GM21576 (cell line): ENCODE results near the gene SAP30BP.

ENCODE experiments used
- ATAC-seq: cut with Tn5 transposase; IDR thresholded peaks from one replicate; pipeline ENCODE4 v1.9.1; 2021; ENCODE audit warnings: mild to moderate bottlenecking, moderate library complexity; ENCODE audit not compliant: unreplicated experiment

Gene SAP30BP

DNA sequence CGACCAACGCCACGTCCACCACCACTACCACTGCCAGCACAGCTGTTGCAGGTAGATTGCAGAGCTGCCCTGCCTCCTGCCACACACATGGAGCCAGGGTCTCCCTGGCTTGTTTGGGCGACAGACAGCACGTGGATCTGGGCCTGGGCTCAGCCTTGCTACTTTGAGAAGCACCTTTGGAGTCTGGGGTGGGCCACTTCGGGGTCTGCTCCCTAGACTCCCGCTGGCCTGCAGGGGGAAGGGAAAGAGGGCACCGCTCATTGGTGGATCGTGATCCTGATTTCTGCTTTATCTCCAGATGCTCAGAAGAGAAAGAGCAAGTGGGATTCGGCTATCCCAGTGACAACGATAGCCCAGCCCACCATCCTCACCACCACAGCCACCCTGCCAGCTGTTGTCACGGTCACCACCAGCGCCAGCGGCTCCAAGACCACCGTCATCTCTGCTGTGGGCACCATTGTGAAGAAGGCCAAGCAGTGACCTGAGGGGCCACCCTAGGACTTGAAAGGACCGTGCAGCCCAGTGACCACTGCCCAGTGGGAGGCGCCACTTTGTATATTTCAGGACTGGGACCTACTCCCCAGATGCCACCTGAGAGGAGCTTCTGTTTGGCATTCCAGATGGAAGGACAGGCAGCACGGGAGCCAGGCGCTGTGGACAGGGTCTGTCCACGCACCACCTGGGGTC is 39.0 kb downstream of the SAP30BP start:
- ATAC-seq, result no peak

GRCh38 chr17:75707079-75707571 is 40.0 kb downstream of the SAP30BP start:
- no peak for ATAC-seq

- ATAC-seq, result no peak
Measured at GRCh38 chr17:75712446-75712845, 45.3 kb downstream of the SAP30BP start.

DNA sequence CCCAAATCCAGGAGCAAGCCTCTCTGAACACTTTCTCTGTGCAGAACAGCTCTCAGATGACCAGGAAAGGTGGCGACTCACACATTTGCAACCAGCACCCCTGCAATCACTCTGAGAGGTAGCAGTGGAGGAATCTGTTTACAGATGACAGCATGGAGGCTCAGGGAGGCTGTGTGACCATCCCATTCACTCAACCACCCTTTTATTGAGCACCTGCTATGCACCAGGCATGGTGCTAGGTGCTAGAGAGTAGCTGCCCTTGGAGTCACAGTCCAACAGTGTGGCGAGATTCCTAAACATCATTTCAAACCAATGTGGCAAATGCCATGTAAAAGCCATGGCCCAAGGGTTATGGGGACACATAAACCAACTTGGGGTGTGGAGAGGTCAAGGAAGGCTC is 52.6 kb downstream of the SAP30BP start:
- no peak for ATAC-seq

DNA sequence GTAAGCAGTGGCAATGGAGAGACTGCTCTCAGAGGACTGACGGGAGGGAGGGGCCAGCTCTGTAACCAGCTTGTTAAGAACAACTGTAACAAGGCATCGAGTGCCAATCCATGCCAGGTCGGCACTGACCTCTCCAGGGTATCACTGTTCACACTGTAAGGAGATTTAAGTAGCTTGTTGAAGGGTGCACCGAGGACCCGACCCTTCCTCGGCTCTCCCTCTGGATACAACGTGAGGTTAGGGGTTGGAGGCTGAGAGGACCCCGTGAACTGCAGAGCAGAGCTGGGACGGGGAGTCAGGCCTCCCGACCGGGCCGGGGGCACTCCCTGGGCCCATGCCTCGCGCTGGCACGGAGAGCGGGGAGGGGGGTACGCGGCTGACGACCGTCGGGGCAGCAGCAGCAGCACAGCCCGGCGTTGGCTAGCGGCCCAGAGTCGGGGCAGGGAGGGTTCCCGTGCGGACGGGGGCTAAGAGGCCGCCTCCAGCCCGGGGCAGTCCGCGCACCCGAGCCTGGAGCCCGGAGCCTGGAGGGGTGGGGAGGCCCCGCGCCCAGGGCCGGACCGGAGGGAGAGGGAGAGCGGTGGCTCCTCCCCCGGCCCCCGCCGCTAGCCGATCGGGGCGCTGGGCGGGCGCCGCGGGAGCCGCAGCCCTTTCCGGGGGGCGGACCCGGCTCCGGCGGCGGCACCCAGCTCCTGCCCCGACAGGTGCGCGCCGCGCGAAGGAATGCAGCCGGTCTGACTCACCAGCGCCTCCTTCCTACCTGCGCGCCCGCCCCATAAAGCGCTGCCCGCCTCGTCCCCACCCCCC is 53.7 kb downstream of the SAP30BP start, which contains the start of gene ITGB4:
Gene ITGB4, plus strand, starts transcription at position 804 of the 807 bp plus-strand sequence. CDS start 3,245 bp downstream, outside the sequence.
- no peak for ATAC-seq

DNA sequence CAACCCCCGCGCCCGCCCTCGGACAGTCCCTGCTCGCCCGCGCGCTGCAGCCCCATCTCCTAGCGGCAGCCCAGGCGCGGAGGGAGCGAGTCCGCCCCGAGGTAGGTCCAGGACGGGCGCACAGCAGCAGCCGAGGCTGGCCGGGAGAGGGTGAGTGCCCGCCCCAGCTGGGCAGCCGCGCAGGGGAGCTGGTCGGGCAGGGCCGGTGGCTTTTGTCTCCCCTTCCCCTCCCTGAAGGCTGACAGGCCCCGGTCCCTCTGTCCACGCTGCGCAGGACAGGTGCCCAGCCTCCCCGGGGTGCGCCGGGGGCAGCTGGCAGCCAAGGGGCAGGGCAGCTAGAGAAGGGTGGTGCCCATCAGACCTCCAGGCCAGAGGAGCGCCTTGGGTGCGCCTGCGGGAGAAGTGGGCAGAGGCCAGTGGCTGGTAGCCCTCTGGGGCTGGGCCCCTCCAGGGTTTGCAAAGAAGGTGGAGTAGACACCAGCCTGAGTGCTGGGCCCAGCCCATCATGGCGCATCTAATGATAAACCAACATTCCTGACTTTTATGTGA is 54.4 kb downstream of the SAP30BP start:
- ATAC-seq, result no peak

DNA sequence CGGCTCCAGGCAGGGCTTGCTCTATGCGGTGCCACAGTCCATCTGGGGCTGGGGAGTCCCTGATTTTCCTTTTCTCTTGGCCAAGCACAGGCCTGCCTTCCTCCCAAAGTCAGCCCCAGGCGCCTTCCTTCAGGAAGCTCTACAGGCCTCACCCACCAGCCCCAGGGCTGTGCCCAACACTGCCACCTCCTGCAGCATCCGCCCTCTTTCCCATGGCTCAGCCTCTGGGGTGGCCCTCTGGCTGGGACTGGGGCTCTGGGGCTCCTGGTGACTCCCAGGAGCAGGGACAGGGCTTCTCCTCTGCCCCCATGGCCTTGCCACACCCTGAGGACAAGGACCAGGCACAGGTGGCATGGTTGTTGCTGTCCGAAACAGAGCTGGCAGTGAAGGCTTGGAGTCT is 54.9 kb downstream of the SAP30BP start:
- ATAC-seq, result no peak

DNA sequence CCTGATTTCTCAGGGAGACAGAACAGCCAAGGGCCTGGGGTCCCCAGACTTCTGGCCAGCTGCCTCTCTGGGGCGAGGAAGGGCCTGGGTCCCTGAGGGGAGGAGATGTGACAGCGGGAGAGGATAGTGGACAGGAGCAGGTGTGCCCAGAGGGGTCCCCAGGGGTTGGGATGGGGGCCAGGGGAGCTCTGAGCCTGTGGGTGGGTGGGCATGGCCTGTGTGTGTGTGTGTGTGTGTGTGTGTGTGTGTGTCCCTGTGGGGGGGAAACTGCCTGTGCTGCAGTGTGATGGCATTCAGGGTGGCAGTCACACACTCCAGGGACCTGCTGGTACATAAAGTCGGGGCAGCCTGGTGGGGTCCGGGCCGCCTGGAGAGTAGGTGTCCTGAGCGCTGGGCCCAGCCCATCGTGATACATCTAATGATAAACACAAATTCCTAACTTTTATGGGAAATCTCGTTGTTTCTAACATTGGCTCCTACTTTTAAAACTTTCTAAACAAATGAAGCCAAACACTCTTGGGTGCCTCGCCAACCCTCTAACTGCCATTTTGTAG is 55.5 kb downstream of the SAP30BP start:
- ATAC-seq, result no peak

DNA sequence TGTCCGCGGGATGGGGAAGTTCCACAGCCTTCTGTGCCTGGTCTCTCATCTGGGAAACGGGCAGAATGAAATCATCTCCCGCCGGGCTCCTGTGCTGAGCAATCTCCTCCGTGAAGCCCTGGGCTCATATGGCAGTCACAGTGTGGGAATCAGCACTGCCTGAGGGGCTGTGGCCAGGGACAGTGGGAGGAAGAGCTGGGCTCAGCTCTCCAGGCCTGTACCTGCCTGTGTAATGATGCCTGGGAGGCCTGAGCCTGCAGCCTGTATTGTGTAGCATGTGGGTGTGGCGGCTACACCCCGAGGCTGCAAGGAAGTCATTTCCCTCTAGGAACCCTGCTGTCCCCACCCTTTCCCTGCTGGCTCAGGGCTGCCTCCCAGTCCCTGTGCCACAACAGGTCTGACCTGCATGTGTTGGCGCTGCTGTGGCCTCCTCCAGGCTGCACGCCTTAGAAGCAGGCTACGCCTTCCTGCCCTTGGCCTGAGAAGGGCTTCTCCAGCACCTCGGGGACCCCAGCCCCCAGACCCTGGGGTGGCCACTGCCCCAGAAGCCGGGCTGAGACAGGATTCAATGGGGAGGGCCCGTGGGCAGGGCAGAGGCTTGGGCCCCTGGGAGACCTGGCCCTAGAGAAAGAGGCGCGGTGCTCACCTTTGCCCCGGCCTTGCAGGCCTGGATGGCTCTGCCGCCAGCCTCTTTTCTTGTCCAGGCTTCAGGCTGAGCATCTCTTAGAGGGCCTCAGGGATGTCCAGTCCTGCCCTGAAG is 56.2 kb downstream of the SAP30BP start:
- ATAC-seq, result no peak

DNA sequence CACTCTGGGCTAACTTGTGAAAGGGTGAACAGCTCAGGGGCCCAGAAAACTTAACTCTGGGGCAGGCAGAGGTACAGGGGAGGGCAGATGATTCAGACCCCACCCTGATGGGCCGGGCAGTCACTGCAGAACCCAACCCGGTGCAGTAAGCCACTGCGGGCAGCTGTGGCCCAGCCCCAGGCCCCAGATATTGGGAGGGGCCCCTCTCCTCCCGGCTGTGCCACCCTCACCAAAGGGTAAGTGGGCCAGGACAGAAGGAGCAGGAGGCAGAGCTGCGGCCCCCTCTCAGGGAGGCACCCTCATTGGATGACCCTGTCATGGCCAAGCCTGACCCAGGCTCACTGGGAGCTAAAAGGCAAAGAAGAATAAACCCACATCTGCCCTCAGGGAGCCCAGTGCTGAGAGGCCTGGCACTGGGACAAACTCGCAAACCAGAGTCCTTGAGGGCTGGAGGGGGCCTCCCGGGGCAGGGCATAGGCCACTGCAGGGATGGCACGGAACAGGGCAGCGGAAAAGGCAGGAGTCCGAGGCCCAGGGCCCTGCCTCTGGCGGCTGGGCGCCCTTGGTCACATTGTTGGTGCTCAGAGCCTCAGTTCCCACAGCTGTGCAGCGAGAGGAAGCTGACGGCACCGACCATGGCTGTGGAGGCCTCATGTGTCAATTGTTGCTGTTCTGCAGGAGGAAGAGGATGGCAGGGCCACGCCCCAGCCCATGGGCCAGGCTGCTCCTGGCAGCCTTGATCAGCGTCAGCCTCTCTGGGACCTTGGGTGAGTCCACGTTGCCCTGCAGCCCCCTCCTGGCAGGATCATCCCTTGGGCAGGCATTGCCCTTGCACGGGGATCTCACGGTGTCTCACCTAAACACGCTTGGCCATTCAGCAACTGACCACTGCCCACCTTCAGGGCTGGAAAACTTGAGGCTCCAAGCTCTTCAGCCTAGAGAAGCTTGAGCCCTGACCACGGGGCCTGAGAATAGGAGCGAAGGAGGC is 57.2 kb downstream of the SAP30BP start:
- ATAC-seq, result no peak

DNA sequence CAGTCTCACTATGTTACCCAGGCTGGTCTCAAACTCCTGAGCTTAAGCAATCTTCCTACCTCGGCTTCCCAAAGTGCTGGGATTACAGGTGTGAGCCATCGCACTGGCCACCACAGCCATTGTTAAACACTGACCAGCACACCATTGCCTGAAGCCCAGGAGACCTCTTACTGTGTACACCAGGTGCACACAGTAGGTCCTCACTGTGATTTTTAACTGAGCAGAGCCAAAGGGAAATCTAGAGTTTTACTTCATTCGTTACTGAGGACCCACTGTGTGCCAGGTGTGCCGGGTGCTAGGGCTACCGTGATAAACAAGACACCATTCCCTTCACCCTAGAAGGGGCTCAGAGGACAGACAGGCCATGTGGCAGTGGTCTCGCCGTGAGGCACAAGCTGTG is 58.4 kb downstream of the SAP30BP start:
- no peak for ATAC-seq

- no peak for ATAC-seq
Measured at GRCh38 chr17:75727391-75727790, 60.3 kb downstream of the SAP30BP start.

- no peak for ATAC-seq
Measured at GRCh38 chr17:75729351-75729750, 62.2 kb downstream of the SAP30BP start.

GRCh38 chr17:75730065-75730464 is 62.9 kb downstream of the SAP30BP start:
- ATAC-seq, result no peak

DNA sequence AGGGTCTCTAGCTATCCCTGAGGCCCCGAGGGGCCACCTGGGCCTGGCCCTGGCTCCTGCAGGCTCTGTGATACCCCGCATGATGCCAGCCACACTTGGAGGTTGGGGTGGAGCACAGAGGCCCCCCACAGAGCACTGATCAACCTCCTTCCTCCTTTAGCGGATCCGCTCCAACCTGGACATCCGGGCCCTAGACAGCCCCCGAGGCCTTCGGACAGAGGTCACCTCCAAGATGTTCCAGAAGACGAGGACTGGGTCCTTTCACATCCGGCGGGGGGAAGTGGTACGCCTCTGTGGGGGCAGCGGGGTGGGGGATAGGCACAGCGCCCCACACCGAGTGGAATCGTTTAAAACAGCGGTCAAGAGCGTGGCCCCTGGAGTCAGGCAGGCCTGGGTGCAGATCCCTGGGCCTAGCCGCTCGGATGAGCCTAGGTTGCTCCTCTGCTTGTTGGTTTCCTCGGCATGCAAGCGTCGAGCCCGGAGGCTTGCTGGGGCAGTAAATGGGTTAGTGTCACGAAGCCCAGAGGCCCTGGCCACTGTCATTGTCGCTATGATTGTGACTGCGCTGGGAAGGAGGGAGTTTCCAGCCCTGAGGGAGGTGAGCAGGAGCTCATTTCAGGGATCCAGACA is 64.1 kb downstream of the SAP30BP start:
- no peak for ATAC-seq

DNA sequence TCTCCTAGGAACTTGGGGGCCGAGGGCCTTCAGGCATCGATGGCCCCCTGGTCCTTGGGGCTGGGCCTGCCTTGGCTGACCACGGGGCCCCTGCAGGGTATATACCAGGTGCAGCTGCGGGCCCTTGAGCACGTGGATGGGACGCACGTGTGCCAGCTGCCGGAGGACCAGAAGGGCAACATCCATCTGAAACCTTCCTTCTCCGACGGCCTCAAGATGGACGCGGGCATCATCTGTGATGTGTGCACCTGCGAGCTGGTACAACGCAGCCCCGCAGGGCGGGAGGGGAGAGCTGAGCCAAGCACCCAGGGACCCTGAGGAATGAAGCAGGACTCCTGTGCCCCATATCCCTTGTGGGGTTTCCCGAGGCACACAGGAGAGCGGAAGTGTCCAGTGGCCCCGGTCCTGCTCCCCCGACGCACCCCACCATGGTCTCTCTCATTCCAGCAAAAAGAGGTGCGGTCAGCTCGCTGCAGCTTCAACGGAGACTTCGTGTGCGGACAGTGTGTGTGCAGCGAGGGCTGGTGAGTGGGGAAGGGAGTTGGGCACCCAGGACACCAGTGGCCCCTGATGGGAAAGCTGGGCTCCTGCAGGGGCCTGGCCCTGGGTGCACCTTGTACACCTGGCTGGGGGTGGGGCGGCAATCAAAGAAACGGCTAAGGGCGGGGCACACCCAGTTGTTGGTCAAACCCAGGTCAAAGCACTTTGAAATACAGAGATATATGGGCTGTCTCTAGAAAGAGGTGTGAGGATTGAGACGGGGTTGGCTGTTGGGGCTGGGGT is 64.8 kb downstream of the SAP30BP start:
- ATAC-seq, result no peak

- no peak for ATAC-seq
Measured at GRCh38 chr17:75733471-75733870, 66.3 kb downstream of the SAP30BP start.

- ATAC-seq, result no peak
Measured at GRCh38 chr17:75734674-75735294, 67.6 kb downstream of the SAP30BP start.
